HepG2 (cell line): ENCODE measurements around the gene CPAMD8. TPM values are rescaled to one million over a fixed set of nuclear protein-coding genes. Genes with fewer than 3 reads are reported as not detected.

ENCODE experiments used
- DDIT3 ChIP-seq: sonication (generic); formaldehyde crosslinking; IDR thresholded peaks from 2 replicates; pipeline ENCODE4 v1.4.0; 2020; ENCODE audit warnings: mild to moderate bottlenecking, missing genetic modification reagents
- ERF ChIP-seq: IDR thresholded peaks from 2 replicates; pipeline ENCODE4 v1.6.1; 2018; ENCODE audit warnings: missing biosample characterization, missing genetic modification reagents
- FOSL2 ChIP-seq: sonication (generic); formaldehyde crosslinking; IDR thresholded peaks from 2 replicates; pipeline ENCODE4 v1.4.0; 2020; ENCODE audit warnings: missing genetic modification reagents
- FOXO1 ChIP-seq: sonication (generic); formaldehyde crosslinking; IDR thresholded peaks from 2 replicates; pipeline ENCODE4 v1.4.0; 2020; ENCODE audit warnings: missing genetic modification reagents
- MBNL3 ChIP-seq: fragments of 250-450 bp; sonication (Bioruptor Pico); conservative IDR thresholded peaks from 2 replicates; pipeline ENCODE4 v1.8.0; 2022; ENCODE audit warnings: mild to moderate bottlenecking, inconsistent platforms
- MLX ChIP-seq: IDR thresholded peaks from 2 replicates; pipeline ENCODE4 v1.6.1; 2016
- RAD51 ChIP-seq: fragments of 450-650 bp; IDR thresholded peaks from 2 replicates; pipeline ENCODE4 v1.6.1; 2016; ENCODE audit warnings: borderline replicate concordance
- RBAK ChIP-seq: sonication (generic); formaldehyde crosslinking; IDR thresholded peaks from 2 replicates; pipeline ENCODE4 v1.5.1; 2020; ENCODE audit warnings: mild to moderate bottlenecking, missing genetic modification reagents
- TAF1 ChIP-seq: sonication (generic); formaldehyde crosslinking; IDR thresholded peaks from 2 replicates; pipeline ENCODE4 v1.4.0; 2020; ENCODE audit warnings: missing genetic modification reagents
- TAF15 ChIP-seq: fragments of 200-400 bp; formaldehyde crosslinking; IDR thresholded peaks from one replicate; pipeline ENCODE4 v1.6.1; 2018; ENCODE audit warnings: mild to moderate bottlenecking, low read depth, low read length; ENCODE audit not compliant: poor library complexity, severe bottlenecking
- ZBTB21 ChIP-seq: sonication (generic); formaldehyde crosslinking; IDR thresholded peaks from 2 replicates; pipeline ENCODE4 v1.4.0; 2020; ENCODE audit warnings: missing genetic modification reagents
- ZNF17 ChIP-seq: sonication (generic); formaldehyde crosslinking; IDR thresholded peaks from 2 replicates; pipeline ENCODE4 v1.5.0; 2020; ENCODE audit warnings: mild to moderate bottlenecking, missing genetic modification reagents
- ZNF333 ChIP-seq: sonication (generic); formaldehyde crosslinking; IDR thresholded peaks from 2 replicates; pipeline ENCODE4 v1.4.0; 2020; ENCODE audit warnings: mild to moderate bottlenecking, missing genetic modification reagents, borderline replicate concordance
- ZNF607 ChIP-seq: sonication (generic); formaldehyde crosslinking; IDR thresholded peaks from 2 replicates; pipeline ENCODE4 v1.5.1; 2020; ENCODE audit warnings: missing genetic modification reagents, mild to moderate bottlenecking, borderline replicate concordance
- ZNF615 ChIP-seq: sonication (generic); formaldehyde crosslinking; IDR thresholded peaks from 2 replicates; pipeline ENCODE4 v1.5.0; 2020; ENCODE audit warnings: mild to moderate bottlenecking, missing genetic modification reagents, borderline replicate concordance
- ZNF713 ChIP-seq: sonication (generic); formaldehyde crosslinking; IDR thresholded peaks from 2 replicates; pipeline ENCODE4 v1.4.0; 2020; ENCODE audit warnings: mild to moderate bottlenecking, missing genetic modification reagents
- ZNF746 ChIP-seq: sonication (generic); formaldehyde crosslinking; IDR thresholded peaks from 2 replicates; pipeline ENCODE4 v1.8.0; 2022; ENCODE audit warnings: mild to moderate bottlenecking, missing genetic modification reagents
- ZNF766 ChIP-seq: sonication (generic); formaldehyde crosslinking; IDR thresholded peaks from 2 replicates; pipeline ENCODE4 v1.5.0; 2020; ENCODE audit warnings: missing genetic modification reagents, borderline replicate concordance
- polyA plus RNA-seq, 8 experiments: library from polyadenylated mRNA; depleted of rRNA in 3 of 8; stranded (reverse) in 7 of 8; unstranded in 1 of 8; fragments of >200 nt; fragmentation: Illumina TruSeq in 4 of 8; extraction: Trizol in 4 of 8; gene quantifications; 2 replicates each; pipeline versions ENCODE4 v1.2.1 to v1.2.3, GENCODE V29; 2011 to 2016; ENCODE audit warnings: low read depth in 4 of 8, missing spikeins in 1 of 8, mixed read lengths in 1 of 8; ENCODE audit not compliant: insufficient read depth in 1 of 8
- total RNA-seq, 5 experiments: library from RNA; depleted of rRNA; stranded (reverse); fragments of >200 nt; fragmentation: Illumina TruSeq; extraction: Trizol; gene quantifications; 2 replicates each; pipeline ENCODE4 v1.2.3, GENCODE V29; 2016; ENCODE audit warnings: low read depth in 1 of 5
- TF ChIP-seq, protein P1 (sequence below): IDR thresholded peaks from 2 replicates; pipeline ENCODE4 v1.6.1; 2016; ENCODE audit warnings: low read depth, control low read depth
- TF ChIP-seq, protein P2 (sequence below): sonication (generic); formaldehyde crosslinking; IDR thresholded peaks from 2 replicates; pipeline ENCODE4 v1.5.0; 2020; ENCODE audit warnings: mild to moderate bottlenecking, missing genetic modification reagents, borderline replicate concordance
- TF ChIP-seq, protein P3 (sequence below): sonication (generic); formaldehyde crosslinking; IDR thresholded peaks from 2 replicates; pipeline ENCODE4 v1.5.0; 2020; ENCODE audit warnings: missing genetic modification reagents

The CPAMD8 gene
- total and polyA plus RNA-seq, 2 of the 13 experiments (the other 11 are each of a cell fraction or from before 2014, with no cell fraction given): 0.29 to 0.34 TPM

DNA sequence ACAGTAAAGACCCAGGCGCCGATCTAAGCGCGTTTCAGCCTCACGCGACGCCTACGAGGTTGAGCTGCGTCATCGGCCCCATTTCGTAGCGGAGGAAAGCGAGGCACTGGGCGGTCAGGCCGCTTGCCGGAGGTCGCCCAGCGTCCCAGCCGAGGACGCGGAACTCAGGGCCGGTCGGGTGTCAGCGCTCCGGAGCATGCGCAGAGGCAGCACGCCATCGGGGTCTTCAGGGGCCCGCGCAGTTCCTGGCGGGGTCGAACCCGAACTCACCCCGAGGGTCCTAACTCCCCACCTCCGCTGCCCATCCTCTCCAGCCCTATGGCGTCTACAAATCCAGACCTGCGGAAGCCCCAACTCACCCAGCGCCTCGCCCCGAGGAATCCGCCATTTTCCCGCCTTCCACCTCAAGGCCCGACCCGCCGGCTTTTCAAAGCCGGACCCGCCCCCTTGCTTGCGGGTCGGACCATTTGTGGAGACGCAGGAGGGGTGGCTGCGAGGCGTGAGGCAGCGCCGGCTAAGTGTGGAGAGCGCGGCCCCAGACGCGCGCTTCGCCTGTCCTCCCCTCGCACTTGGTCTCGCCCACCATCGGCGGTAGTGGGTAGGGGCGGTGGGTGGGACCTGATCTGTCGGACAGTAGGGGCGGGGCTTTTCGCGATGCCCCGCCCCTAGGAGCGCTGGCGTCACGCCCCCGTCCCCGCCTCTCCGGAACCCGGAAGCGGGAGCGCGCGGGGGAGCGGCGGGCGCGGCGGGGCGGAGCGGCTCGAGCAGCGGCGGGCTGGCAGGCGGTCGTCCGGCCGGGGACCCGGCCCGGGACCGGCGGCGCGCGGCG lies 48.6 kb upstream of the CPAMD8 start, which contains the start of the genes HAUS8 and MYO9B (continued):
- TF ChIP-seq DDIT3 (no peak), ZNF17 (CRISPR knock-in tag) (no peak), ZNF607 (CRISPR knock-in tag) (peak; percentile 89), TAF1 (CRISPR knock-in tag) (peak; percentile 95), MLX (CRISPR knock-in tag) (no peak), ZNF766 (CRISPR knock-in tag) (0 out of 2 replicates have a peak, but pooled peaks have one; percentile 39), ZNF615 (CRISPR knock-in tag) (no peak), ZBTB21 (no peak), RAD51 (no peak), ERF (CRISPR knock-in tag) (no peak; the same call in none of the 2 replicates), FOXO1 (peak; percentile 14; the same call in 1 of the 2 replicates), RBAK (CRISPR knock-in tag) (no peak), MBNL3 (no peak), ZNF746 (CRISPR knock-in tag) (no peak), ZNF713 (CRISPR knock-in tag) (peak; percentile 89; the same call in 1 of the 2 replicates), ZNF333 (CRISPR knock-in tag) (peak; percentile 22; the same call in 1 of the 2 replicates), TAF15 (no peak), FOSL2 (CRISPR knock-in tag) (peak; percentile 55; the same call in 1 of the 2 replicates)
- TF ChIP-seq, protein P1, sequence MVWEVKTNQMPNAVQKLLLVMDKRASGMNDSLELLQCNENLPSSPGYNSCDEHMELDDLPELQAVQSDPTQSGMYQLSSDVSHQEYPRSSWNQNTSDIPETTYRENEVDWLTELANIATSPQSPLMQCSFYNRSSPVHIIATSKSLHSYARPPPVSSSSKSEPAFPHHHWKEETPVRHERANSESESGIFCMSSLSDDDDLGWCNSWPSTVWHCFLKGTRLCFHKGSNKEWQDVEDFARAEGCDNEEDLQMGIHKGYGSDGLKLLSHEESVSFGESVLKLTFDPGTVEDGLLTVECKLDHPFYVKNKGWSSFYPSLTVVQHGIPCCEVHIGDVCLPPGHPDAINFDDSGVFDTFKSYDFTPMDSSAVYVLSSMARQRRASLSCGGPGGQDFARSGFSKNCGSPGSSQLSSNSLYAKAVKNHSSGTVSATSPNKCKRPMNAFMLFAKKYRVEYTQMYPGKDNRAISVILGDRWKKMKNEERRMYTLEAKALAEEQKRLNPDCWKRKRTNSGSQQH (CRISPR knock-in tag): peak; percentile 88; the same call in 1 of the 2 replicates
- TF ChIP-seq, protein P2, sequence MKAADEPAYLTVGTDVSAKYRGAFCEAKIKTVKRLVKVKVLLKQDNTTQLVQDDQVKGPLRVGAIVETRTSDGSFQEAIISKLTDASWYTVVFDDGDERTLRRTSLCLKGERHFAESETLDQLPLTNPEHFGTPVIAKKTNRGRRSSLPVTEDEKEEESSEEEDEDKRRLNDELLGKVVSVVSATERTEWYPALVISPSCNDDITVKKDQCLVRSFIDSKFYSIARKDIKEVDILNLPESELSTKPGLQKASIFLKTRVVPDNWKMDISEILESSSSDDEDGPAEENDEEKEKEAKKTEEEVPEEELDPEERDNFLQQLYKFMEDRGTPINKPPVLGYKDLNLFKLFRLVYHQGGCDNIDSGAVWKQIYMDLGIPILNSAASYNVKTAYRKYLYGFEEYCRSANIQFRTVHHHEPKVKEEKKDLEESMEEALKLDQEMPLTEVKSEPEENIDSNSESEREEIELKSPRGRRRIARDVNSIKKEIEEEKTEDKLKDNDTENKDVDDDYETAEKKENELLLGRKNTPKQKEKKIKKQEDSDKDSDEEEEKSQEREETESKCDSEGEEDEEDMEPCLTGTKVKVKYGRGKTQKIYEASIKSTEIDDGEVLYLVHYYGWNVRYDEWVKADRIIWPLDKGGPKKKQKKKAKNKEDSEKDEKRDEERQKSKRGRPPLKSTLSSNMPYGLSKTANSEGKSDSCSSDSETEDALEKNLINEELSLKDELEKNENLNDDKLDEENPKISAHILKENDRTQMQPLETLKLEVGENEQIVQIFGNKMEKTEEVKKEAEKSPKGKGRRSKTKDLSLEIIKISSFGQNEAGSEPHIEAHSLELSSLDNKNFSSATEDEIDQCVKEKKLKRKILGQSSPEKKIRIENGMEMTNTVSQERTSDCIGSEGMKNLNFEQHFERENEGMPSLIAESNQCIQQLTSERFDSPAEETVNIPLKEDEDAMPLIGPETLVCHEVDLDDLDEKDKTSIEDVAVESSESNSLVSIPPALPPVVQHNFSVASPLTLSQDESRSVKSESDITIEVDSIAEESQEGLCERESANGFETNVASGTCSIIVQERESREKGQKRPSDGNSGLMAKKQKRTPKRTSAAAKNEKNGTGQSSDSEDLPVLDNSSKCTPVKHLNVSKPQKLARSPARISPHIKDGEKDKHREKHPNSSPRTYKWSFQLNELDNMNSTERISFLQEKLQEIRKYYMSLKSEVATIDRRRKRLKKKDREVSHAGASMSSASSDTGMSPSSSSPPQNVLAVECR (CRISPR knock-in tag): peak; percentile 98
- TF ChIP-seq, protein P3, sequence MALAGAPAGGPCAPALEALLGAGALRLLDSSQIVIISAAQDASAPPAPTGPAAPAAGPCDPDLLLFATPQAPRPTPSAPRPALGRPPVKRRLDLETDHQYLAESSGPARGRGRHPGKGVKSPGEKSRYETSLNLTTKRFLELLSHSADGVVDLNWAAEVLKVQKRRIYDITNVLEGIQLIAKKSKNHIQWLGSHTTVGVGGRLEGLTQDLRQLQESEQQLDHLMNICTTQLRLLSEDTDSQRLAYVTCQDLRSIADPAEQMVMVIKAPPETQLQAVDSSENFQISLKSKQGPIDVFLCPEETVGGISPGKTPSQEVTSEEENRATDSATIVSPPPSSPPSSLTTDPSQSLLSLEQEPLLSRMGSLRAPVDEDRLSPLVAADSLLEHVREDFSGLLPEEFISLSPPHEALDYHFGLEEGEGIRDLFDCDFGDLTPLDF (CRISPR knock-in tag): peak; percentile 97
